K562 (cell line): Measurements from ENCODE around the gene TEKT2. TPM values are rescaled to one million over a fixed set of nuclear protein-coding genes. Genes with fewer than 3 reads are reported as not detected.

Source experiments
- FUS ChIP-seq: fragments of 200-400 bp; formaldehyde crosslinking; optimal IDR thresholded peaks from 2 replicates; pipeline ENCODE3; 2017; ENCODE audit warnings: low read depth, low read length
- HES1 ChIP-seq: fragments of 450-650 bp; IDR thresholded peaks from 2 replicates; pipeline ENCODE4 v1.6.1; 2016; ENCODE audit warnings: low read depth, mild to moderate bottlenecking, moderate library complexity
- HEY1 ChIP-seq: fragments of 250-450 bp; sonication (Bioruptor Pico); IDR thresholded peaks from 2 replicates; pipeline ENCODE4 v1.5.0; 2020; ENCODE audit warnings: mild to moderate bottlenecking, moderate library complexity, borderline replicate concordance
- KDM4B ChIP-seq, 2 experiments: fragments of 450-650 bp in 1 of 2; sonication (generic) in 1 of 2; IDR thresholded peaks; 2 replicates each; pipeline ENCODE4 v1.6.1; 2016 to 2017; ENCODE audit warnings: borderline replicate concordance in 2 of 2, antibody characterized with exemption in 1 of 2, low read depth in 1 of 2, mild to moderate bottlenecking in 1 of 2
- MAFG ChIP-seq: fragments of 450-650 bp; conservative IDR thresholded peaks from 2 replicates; pipeline ENCODE4 v1.6.1; 2016; ENCODE audit warnings: missing genetic modification characterization, missing compliant biosample characterization
- NONO ChIP-seq, 2 experiments: fragments of 200-400 bp in 1 of 2; fragments of 450-650 bp in 1 of 2; formaldehyde crosslinking in 1 of 2; IDR thresholded peaks; 2 replicates each; pipeline ENCODE4 v1.6.1; 2017; ENCODE audit warnings: low read depth in 2 of 2, mild to moderate bottlenecking in 2 of 2, moderate library complexity in 2 of 2, low read length in 1 of 2
- SETDB1 ChIP-seq: IDR thresholded peaks from one replicate; pipeline ENCODE4 v1.6.1; 2012; ENCODE audit warnings: low read length, control low read depth, inconsistent platforms
- TCFL5 ChIP-seq: fragments of 250-450 bp; sonication (Bioruptor Pico); conservative IDR thresholded peaks from 2 replicates; pipeline ENCODE4 v1.6.1; 2021; ENCODE audit warnings: mild to moderate bottlenecking, moderate library complexity, matching md5 sums
- THRAP3 ChIP-seq: fragments of 450-650 bp; IDR thresholded peaks from 2 replicates; pipeline ENCODE4 v1.6.1; 2016; ENCODE audit warnings: mild to moderate bottlenecking, inconsistent platforms, borderline replicate concordance
- TRIM25 ChIP-seq: fragments of 450-650 bp; IDR thresholded peaks from 2 replicates; pipeline ENCODE4 v1.7.0; 2016; ENCODE audit warnings: borderline replicate concordance
- ZBTB7A ChIP-seq: IDR thresholded peaks from 2 replicates; pipeline ENCODE4 v1.6.1; 2011; ENCODE audit warnings: low read depth, mild to moderate bottlenecking, low read length, moderate library complexity, borderline replicate concordance; ENCODE audit not compliant: control insufficient read depth
- ZBTB8A ChIP-seq: fragments of 450-650 bp; IDR thresholded peaks from 2 replicates; pipeline ENCODE4 v1.6.1; 2018; ENCODE audit warnings: mild to moderate bottlenecking, moderate library complexity; ENCODE audit not compliant: partially characterized antibody
- ZNF184 ChIP-seq: sonication (generic); formaldehyde crosslinking; IDR thresholded peaks from 2 replicates; pipeline ENCODE4 v1.5.0; 2020; ENCODE audit warnings: missing genetic modification reagents
- ZNF24 ChIP-seq: fragments of 450-650 bp; IDR thresholded peaks from 2 replicates; pipeline ENCODE4 v1.6.1; 2016
- ZNF384 ChIP-seq: IDR thresholded peaks from 2 replicates; pipeline ENCODE4 v1.6.1; 2012; ENCODE audit warnings: low read depth, low read length, improper control_type of control experiment
- ZNF511 ChIP-seq: sonication (generic); formaldehyde crosslinking; IDR thresholded peaks from 2 replicates; pipeline ENCODE4 v1.8.0; 2022; ENCODE audit warnings: mild to moderate bottlenecking, missing genetic modification reagents
- polyA plus RNA-seq, 8 experiments: library from polyadenylated mRNA; depleted of rRNA in 4 of 8; stranded (reverse) in 5 of 8; unstranded in 3 of 8; fragments of >200 nt; fragmentation: Nextera tagmentation in 2 of 8; fragmentation: Illumina TruSeq in 1 of 8; extraction: Ambion mirVana in 2 of 8; extraction: Trizol in 1 of 8; gene quantifications; 2 replicates each; pipeline versions ENCODE4 v1.2.1 to v1.2.3, GENCODE V29; 2011 to 2014; ENCODE audit warnings: inconsistent platforms in 1 of 8, missing spikeins in 1 of 8
- total RNA-seq, 7 experiments: library from RNA; depleted of rRNA in 6 of 7; stranded (reverse); fragments of >200 nt in 6 of 7; fragmentation: Illumina TruSeq in 2 of 7; extraction: Trizol in 2 of 7; gene quantifications; 2 replicates each; pipeline versions ENCODE4 v1.2.1 to v1.2.3, GENCODE V29; 2011 to 2021; ENCODE audit warnings: low replicate concordance in 1 of 7
- TF ChIP-seq, protein P1 (sequence below): sonication (generic); formaldehyde crosslinking; IDR thresholded peaks from 2 replicates; pipeline ENCODE4 v1.8.1; 2023; ENCODE audit warnings: mild to moderate bottlenecking, missing genetic modification reagents, moderate library complexity
- TF ChIP-seq, protein P2 (sequence below): fragments of 450-650 bp; IDR thresholded peaks from 2 replicates; pipeline ENCODE4 v1.6.1; 2016; ENCODE audit warnings: mild to moderate bottlenecking
- TF ChIP-seq, protein P3 (sequence below), 3 experiments: fragments of 200-800 bp in 1 of 3; sonication (Bioruptor generic) in 1 of 3; sonication (generic) in 1 of 3; formaldehyde crosslinking in 1 of 3; IDR thresholded peaks; 2 replicates each; pipeline versions ENCODE4 v1.6.1 to v1.8.0; 2016 to 2022; ENCODE audit warnings: mild to moderate bottlenecking in 2 of 3, missing compliant biosample characterization in 2 of 3, missing genetic modification characterization in 2 of 3, missing genetic modification reagents in 1 of 3

Gene TEKT2
- total and polyA plus RNA-seq, 9 of the 15 experiments (the other 6 are each of a cell fraction or from before 2014, with no cell fraction given): 0.06 to 0.94 (median 0.30) TPM; not detected in 1

GRCh38 chr1:36099681-36100341 is 15.9 kb downstream of the TEKT2 start (continued):
- TF ChIP-seq TRIM25 (no peak), ZNF511 (CRISPR knock-in tag) (peak; percentile 19; the same call in 1 of the 2 replicates), ZNF184 (CRISPR knock-in tag) (no peak), HES1 (no peak), THRAP3 (peak; percentile 65; the same call in 1 of the 2 replicates), TCFL5 (no peak), NONO (IDR thresholded peaks at IDR 0.05; ENCODE audit: low read depth in 2 of 2, low read length in 1 of 2) (no peak), ZBTB7A (peak; percentile 71; the same call in 1 of the 2 replicates), HEY1 (CRISPR knock-in tag) (no peak), KDM4B (IDR thresholded peaks at IDR 0.05; ENCODE audit: borderline replicate concordance in 2 of 2, low read depth in 1 of 2) (no peak), MAFG (tag) (no peak), ZNF24 (no peak), ZBTB8A (no peak), FUS (no peak), ZNF384 (no peak), SETDB1 (no peak)
- TF ChIP-seq, protein P1, sequence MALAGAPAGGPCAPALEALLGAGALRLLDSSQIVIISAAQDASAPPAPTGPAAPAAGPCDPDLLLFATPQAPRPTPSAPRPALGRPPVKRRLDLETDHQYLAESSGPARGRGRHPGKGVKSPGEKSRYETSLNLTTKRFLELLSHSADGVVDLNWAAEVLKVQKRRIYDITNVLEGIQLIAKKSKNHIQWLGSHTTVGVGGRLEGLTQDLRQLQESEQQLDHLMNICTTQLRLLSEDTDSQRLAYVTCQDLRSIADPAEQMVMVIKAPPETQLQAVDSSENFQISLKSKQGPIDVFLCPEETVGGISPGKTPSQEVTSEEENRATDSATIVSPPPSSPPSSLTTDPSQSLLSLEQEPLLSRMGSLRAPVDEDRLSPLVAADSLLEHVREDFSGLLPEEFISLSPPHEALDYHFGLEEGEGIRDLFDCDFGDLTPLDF (CRISPR knock-in tag): no peak; the same call in 1 of the 2 replicates
- TF ChIP-seq, protein P2, sequence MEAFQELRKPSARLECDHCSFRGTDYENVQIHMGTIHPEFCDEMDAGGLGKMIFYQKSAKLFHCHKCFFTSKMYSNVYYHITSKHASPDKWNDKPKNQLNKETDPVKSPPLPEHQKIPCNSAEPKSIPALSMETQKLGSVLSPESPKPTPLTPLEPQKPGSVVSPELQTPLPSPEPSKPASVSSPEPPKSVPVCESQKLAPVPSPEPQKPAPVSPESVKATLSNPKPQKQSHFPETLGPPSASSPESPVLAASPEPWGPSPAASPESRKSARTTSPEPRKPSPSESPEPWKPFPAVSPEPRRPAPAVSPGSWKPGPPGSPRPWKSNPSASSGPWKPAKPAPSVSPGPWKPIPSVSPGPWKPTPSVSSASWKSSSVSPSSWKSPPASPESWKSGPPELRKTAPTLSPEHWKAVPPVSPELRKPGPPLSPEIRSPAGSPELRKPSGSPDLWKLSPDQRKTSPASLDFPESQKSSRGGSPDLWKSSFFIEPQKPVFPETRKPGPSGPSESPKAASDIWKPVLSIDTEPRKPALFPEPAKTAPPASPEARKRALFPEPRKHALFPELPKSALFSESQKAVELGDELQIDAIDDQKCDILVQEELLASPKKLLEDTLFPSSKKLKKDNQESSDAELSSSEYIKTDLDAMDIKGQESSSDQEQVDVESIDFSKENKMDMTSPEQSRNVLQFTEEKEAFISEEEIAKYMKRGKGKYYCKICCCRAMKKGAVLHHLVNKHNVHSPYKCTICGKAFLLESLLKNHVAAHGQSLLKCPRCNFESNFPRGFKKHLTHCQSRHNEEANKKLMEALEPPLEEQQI: no peak
- TF ChIP-seq, protein P3, sequence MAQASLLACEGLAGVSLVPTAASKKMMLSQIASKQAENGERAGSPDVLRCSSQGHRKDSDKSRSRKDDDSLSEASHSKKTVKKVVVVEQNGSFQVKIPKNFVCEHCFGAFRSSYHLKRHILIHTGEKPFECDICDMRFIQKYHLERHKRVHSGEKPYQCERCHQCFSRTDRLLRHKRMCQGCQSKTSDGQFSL (CRISPR knock-in tag; IDR thresholded peaks at IDR 0.05): peak; percentile 77
- TF ChIP-seq, protein P3 (tag; IDR thresholded peaks at IDR 0.05): no peak
